K562 (cell line): ENCODE measurements around the gene NTPCR. TPM values are rescaled to one million over a fixed set of nuclear protein-coding genes. Genes with fewer than 3 reads are reported as not detected.

Source experiments
- ATAC-seq: fragments of 200-7000 bp; cut with Tn5 transposase; 3 replicates; pipeline ENCODE4 v1.9.1; 2020; ENCODE audit warnings: moderate library complexity
- BruUV-seq: library from RNA; stranded (reverse); fragments of 400-500 nt; replicated peaks from 2 replicates; lab custom pipeline; 2021; lab: Mats Ljungman, UMichigan
- CTCF ChIA-PET: fragments of 300-600 bp; formaldehyde crosslinking; extraction: SDS; loops from one replicate; lab custom pipeline; 2021; ENCODE audit warnings: low intra/inter-chr PET ratio; lab: Yijun Ruan, JAX
- POLR2A ChIA-PET: fragments of 300-600, 350-650 bp; sonication (Branson Sonifier 250); formaldehyde crosslinking; extraction: SDS; loops from one replicate; lab custom pipeline; 2021; ENCODE audit warnings: antibody characterized with exemption, inconsistent platforms; lab: Yijun Ruan, JAX
- DNase-seq, 4 experiments: peaks; one replicate each; pipeline versions ENCODE4 v3.0.0 to v3.0.0-alpha.2; 2011 to 2018; ENCODE audit warnings: low spot score in 3 of 4, mixed read lengths in 3 of 4; ENCODE audit errors: extremely low read depth in 1 of 4
- FAIRE-seq: peaks from 2 replicates; lab custom pipeline; 2011; peaks lifted over from hg19 to GRCh38; lab: Jason Lieb, UNC
- H2AFZ ChIP-seq: 2 replicates; pipeline ENCODE4 v1.6.0; 2011; ENCODE audit warnings: low read depth, low read length, control low read depth, inconsistent platforms
- H3K27ac ChIP-seq: fragments of 200-600 bp; 3 replicates; pipeline ENCODE4 v1.8.0; 2011; ENCODE audit warnings: low read depth, mild to moderate bottlenecking, control low read depth, inconsistent platforms, low read length, moderate library complexity, mixed read lengths; ENCODE audit errors: extremely low read depth
- H3K27me3 ChIP-seq, 2 experiments: fragments of 300-600 bp in 1 of 2; 2 replicates in 1 of 2; 3 replicates in 1 of 2; pipeline versions ENCODE4 v1.6.0 to v1.8.0; 2011; ENCODE audit warnings: inconsistent platforms in 2 of 2, low read length in 2 of 2, mild to moderate bottlenecking in 1 of 2, mixed read lengths in 1 of 2, moderate library complexity in 1 of 2; ENCODE audit not compliant: control insufficient read depth in 2 of 2, insufficient read depth in 2 of 2
- H3K36me3 ChIP-seq: fragments of 300-600 bp; 3 replicates; pipeline ENCODE4 v1.8.0; 2011; ENCODE audit warnings: mild to moderate bottlenecking, low read length, inconsistent platforms; ENCODE audit not compliant: control insufficient read depth, insufficient read depth
- H3K4me1 ChIP-seq, 2 experiments: fragments of 200-600 bp in 1 of 2; replicated peaks in 1 of 2; 2 replicates in 1 of 2; 3 replicates in 1 of 2; pipeline versions ENCODE4 v1.5.1 to v1.8.0; 2011; ENCODE audit warnings: inconsistent platforms in 2 of 2, low read length in 2 of 2, mild to moderate bottlenecking in 1 of 2, mixed read lengths in 1 of 2, moderate library complexity in 1 of 2; ENCODE audit not compliant: control insufficient read depth in 2 of 2, insufficient read depth in 2 of 2
- H3K4me2 ChIP-seq: 2 replicates; pipeline ENCODE4 v1.6.1; 2011; ENCODE audit warnings: low read length, control low read depth, inconsistent platforms, mixed read lengths; ENCODE audit not compliant: insufficient read depth
- H3K4me3 ChIP-seq: fragments of 200-600 bp; sonication (generic), shearing (Covaris generic); 2 replicates; pipeline ENCODE4 v1.5.1; 2016; ENCODE audit warnings: control low read depth, inconsistent platforms
- H3K79me2 ChIP-seq: fragments of 200-600 bp; 3 replicates; pipeline ENCODE4 v1.8.0; 2011; ENCODE audit warnings: low read length, inconsistent platforms; ENCODE audit not compliant: control insufficient read depth, insufficient read depth
- H3K9ac ChIP-seq, 2 experiments: 2 replicates each; pipeline versions ENCODE4 v1.6.0 to v1.6.1; 2011; ENCODE audit warnings: low read depth in 2 of 2, low read length in 2 of 2, control low read depth in 1 of 2, inconsistent platforms in 1 of 2, mild to moderate bottlenecking in 1 of 2, mixed read lengths in 1 of 2; ENCODE audit not compliant: insufficient read depth in 1 of 2
- H3K9me1 ChIP-seq: one replicate; pipeline ENCODE4 v1.6.0; 2011; ENCODE audit warnings: inconsistent platforms, mild to moderate bottlenecking, low read length, moderate library complexity; ENCODE audit not compliant: control insufficient read depth, insufficient read depth
- H3K9me3 ChIP-seq: replicated peaks from 2 replicates; pipeline ENCODE4 v1.5.1; 2011; ENCODE audit warnings: low read depth, low read length, inconsistent platforms; ENCODE audit not compliant: control insufficient read depth, insufficient read depth
- H4K20me1 ChIP-seq: replicated peaks from 2 replicates; pipeline ENCODE4 v1.6.1; 2011; ENCODE audit warnings: low read length, inconsistent platforms, mixed read lengths; ENCODE audit not compliant: control insufficient read depth, insufficient read depth
- E2F6 ChIP-seq, 2 experiments: IDR thresholded peaks; 2 replicates each; pipeline ENCODE4 v1.6.1; 2011; ENCODE audit warnings: borderline replicate concordance in 1 of 2, control low read depth in 1 of 2, low read depth in 1 of 2, low read length in 1 of 2, mild to moderate bottlenecking in 1 of 2, mixed read lengths in 1 of 2, moderate library complexity in 1 of 2; ENCODE audit not compliant: insufficient read depth in 1 of 2, insufficient read length in 1 of 2, poor library complexity in 1 of 2, severe bottlenecking in 1 of 2; ENCODE audit errors: extremely low read depth in 1 of 2
- EGR1 ChIP-seq: fragments of 450-650 bp; conservative IDR thresholded peaks from 2 replicates; pipeline ENCODE4 v1.6.1; 2017; ENCODE audit warnings: mild to moderate bottlenecking
- RFX5 ChIP-seq: IDR thresholded peaks from 2 replicates; pipeline ENCODE4 v1.6.1; 2011; ENCODE audit warnings: low read depth, mild to moderate bottlenecking, improper control_type of control experiment, low read length
- RREB1 ChIP-seq: fragments of 250-450 bp; sonication (Bioruptor Pico); IDR thresholded peaks from 2 replicates; pipeline ENCODE4 v1.4.0; 2020
- SIX5 ChIP-seq, 2 experiments: IDR thresholded peaks; 2 replicates each; pipeline ENCODE4 v1.6.1; 2011; ENCODE audit warnings: low read length in 2 of 2, borderline replicate concordance in 1 of 2, low read depth in 1 of 2, mild to moderate bottlenecking in 1 of 2, moderate library complexity in 1 of 2; ENCODE audit not compliant: insufficient read depth in 1 of 2
- SP1 ChIP-seq: sonication (generic); formaldehyde crosslinking; IDR thresholded peaks from 2 replicates; pipeline ENCODE4 v1.8.1; 2022; ENCODE audit warnings: mild to moderate bottlenecking, missing genetic modification reagents
- ZBTB11 ChIP-seq, 3 experiments: fragments of 200-800 bp in 1 of 3; fragments of 250-450 bp in 1 of 3; fragments of 450-650 bp in 1 of 3; sonication (Bioruptor Pico) in 1 of 3; sonication (Bioruptor generic) in 1 of 3; formaldehyde crosslinking in 1 of 3; IDR thresholded peaks; 2 replicates each; pipeline versions ENCODE4 v1.6.1 to v1.8.0; 2016 to 2022; ENCODE audit warnings: mild to moderate bottlenecking in 2 of 3, missing genetic modification characterization in 2 of 3, missing compliant biosample characterization in 1 of 3, moderate library complexity in 1 of 3
- ZBTB17 ChIP-seq: fragments of 450-650 bp; formaldehyde crosslinking; IDR thresholded peaks from 2 replicates; pipeline ENCODE4 v1.4.0; 2020; ENCODE audit warnings: mild to moderate bottlenecking
- ZFX ChIP-seq: sonication (generic); formaldehyde crosslinking; IDR thresholded peaks from 2 replicates; pipeline ENCODE4 v1.8.0; 2022; ENCODE audit warnings: mild to moderate bottlenecking, missing genetic modification reagents, moderate library complexity
- ZNF444 ChIP-seq: fragments of 250-450 bp; sonication (Bioruptor Pico); IDR thresholded peaks from 2 replicates; pipeline ENCODE4 v1.4.0; 2020; ENCODE audit warnings: mild to moderate bottlenecking, moderate library complexity
- WGBS: fragments of 100-300 bp; shearing (Covaris generic); methylation state at CpG from one replicate; pipeline ENCODE4 v1.1.6; 2016; ENCODE audit warnings: low coverage, mixed read lengths; ENCODE audit not compliant: insufficient coverage; ENCODE audit errors: missing lambda C conversion rate; 5-methylcytosine and 5-hydroxymethylcytosine counted together
- in situ Hi-C: fragments of 300-500 bp; cut with MboI; formaldehyde crosslinking; loops from 4 replicates; pipeline ENCODE4 v1.15.0; 2018; ENCODE audit warnings: inconsistent platforms, mixed read lengths
- intact Hi-C: fragments of 100-400 bp; cut with micrococcal nuclease; formaldehyde crosslinking; loops from 2 replicates; pipeline ENCODE4 v1.14.2; 2022
- polyA plus RNA-seq, 8 experiments: library from polyadenylated mRNA; depleted of rRNA in 4 of 8; stranded (reverse) in 5 of 8; unstranded in 3 of 8; fragments of >200 nt; fragmentation: Nextera tagmentation in 2 of 8; fragmentation: Illumina TruSeq in 1 of 8; extraction: Ambion mirVana in 2 of 8; extraction: Trizol in 1 of 8; gene quantifications; 2 replicates each; pipeline versions ENCODE4 v1.2.1 to v1.2.3, GENCODE V29; 2011 to 2014; ENCODE audit warnings: inconsistent platforms in 1 of 8, missing spikeins in 1 of 8
- total RNA-seq, 7 experiments: library from RNA; depleted of rRNA in 6 of 7; stranded (reverse); fragments of >200 nt in 6 of 7; fragmentation: Illumina TruSeq in 2 of 7; extraction: Trizol in 2 of 7; gene quantifications; 2 replicates each; pipeline versions ENCODE4 v1.2.1 to v1.2.3, GENCODE V29; 2011 to 2021; ENCODE audit warnings: low replicate concordance in 1 of 7

Gene NTPCR
- total and polyA plus RNA-seq, 9 of the 15 experiments (the other 6 are each of a cell fraction or from before 2014, with no cell fraction given): 19.3 to 105 (median 48.8) TPM

GRCh38 chr1:232924874-232925273 is 25.5 kb upstream of the NTPCR start:
- WGBS: 2% methylated on average over 3 of the region's 3 CpGs
- no TSS peak for BruUV-seq
- Histone ChIP-seq H3K9me3 (peaks cover 2% of the 10 kb centered on the region; the same call in 1 of the 2 replicates), H3K4me3 (no peak overlapping the region), H3K9me1 (no peaks in the 10 kb centered on the region), H2AFZ (no peak overlapping the region), H3K36me3 (no peaks in the 10 kb centered on the region), H3K9ac (no peak overlapping the region), H3K79me2 (no peaks in the 10 kb centered on the region), H3K4me2 (no peak overlapping the region), H3K27ac (no peak overlapping the region), H3K4me1 (no peaks in the 10 kb centered on the region), H3K27me3 (no peaks in the 10 kb centered on the region; a peak in 1 of 5 replicates), H4K20me1 (no peaks in the 10 kb centered on the region)
- intact Hi-C loops: no loop called here
- no peak for ATAC-seq
- CTCF ChIA-PET: no interaction called here
- in situ Hi-C loops: no loop called here
- POLR2A ChIA-PET: no interaction called here
- DNase-seq: no peak
- no peak for FAIRE-seq
- TF ChIP-seq SP1 (CRISPR knock-in tag) (no peak), EGR1 (no peak), RFX5 (no peak), ZBTB11 (CRISPR knock-in tag; IDR thresholded peaks at IDR 0.05) (no peak), ZBTB17 (CRISPR knock-in tag) (no peak), SIX5 (IDR thresholded peaks at IDR 0.05; ENCODE audit: borderline replicate concordance in 1 of 2, insufficient read depth in 1 of 2, low read depth in 1 of 2, low read length in 2 of 2) (no peak), ZFX (no peak), E2F6 (IDR thresholded peaks at IDR 0.05; ENCODE audit: borderline replicate concordance in 1 of 2, extremely low read depth in 1 of 2, insufficient read depth in 1 of 2, insufficient read length in 1 of 2, low read depth in 1 of 2, low read length in 1 of 2, poor library complexity in 1 of 2, severe bottlenecking in 1 of 2) (no peak), RREB1 (CRISPR knock-in tag) (no peak), ZNF444 (CRISPR knock-in tag) (no peak)
